GM12878 (cell line): ENCODE results near the gene PEAR1.

Source experiments
- BHLHE40 ChIP-seq, 2 experiments: fragments of 450-650 bp in 1 of 2; IDR thresholded peaks; 2 replicates each; pipeline ENCODE4 v1.6.1; 2011 to 2017; ENCODE audit warnings: low read depth in 2 of 2, borderline replicate concordance in 1 of 2, improper control_type of control experiment in 1 of 2, low read length in 1 of 2, mild to moderate bottlenecking in 1 of 2
- CREM ChIP-seq: IDR thresholded peaks from 2 replicates; pipeline ENCODE4 v1.6.1; 2014; ENCODE audit warnings: antibody characterized with exemption, low read depth
- CTCF ChIP-seq, 3 experiments: IDR thresholded peaks in 2 of 3; conservative IDR thresholded peaks in 1 of 3; 2 replicates each; pipeline ENCODE4 v1.5.1; 2011; ENCODE audit warnings: low read depth in 3 of 3, low read length in 3 of 3, mild to moderate bottlenecking in 3 of 3, control low read depth in 2 of 3, moderate library complexity in 2 of 3, inconsistent platforms in 1 of 3, mixed read lengths in 1 of 3; ENCODE audit not compliant: control insufficient read depth in 2 of 3, insufficient read depth in 1 of 3; ENCODE audit errors: extremely low read depth in 1 of 3
- FOXK2 ChIP-seq: fragments of 450-650 bp; IDR thresholded peaks from 2 replicates; pipeline ENCODE4 v1.6.1; 2017; ENCODE audit warnings: mild to moderate bottlenecking, moderate library complexity
- KDM1A ChIP-seq: fragments of 200-600 bp; sonication (generic); IDR thresholded peaks from 2 replicates; pipeline ENCODE4 v1.6.1; 2016; ENCODE audit warnings: borderline replicate concordance
- NFIC ChIP-seq: IDR thresholded peaks from 2 replicates; pipeline ENCODE4 v1.6.1; 2012; ENCODE audit warnings: low read depth, mild to moderate bottlenecking, inconsistent platforms, low read length, moderate library complexity
- PKNOX1 ChIP-seq: fragments of 450-650 bp; IDR thresholded peaks from 2 replicates; pipeline ENCODE4 v1.6.1; 2016; ENCODE audit warnings: mild to moderate bottlenecking
- SMAD1 ChIP-seq: fragments of 450-650 bp; IDR thresholded peaks from 2 replicates; pipeline ENCODE4 v1.6.1; 2018; ENCODE audit warnings: mild to moderate bottlenecking, low read depth; ENCODE audit not compliant: partially characterized antibody
- TCF12 ChIP-seq: IDR thresholded peaks from 2 replicates; pipeline ENCODE4 v1.6.1; 2011; ENCODE audit warnings: low read depth, mild to moderate bottlenecking, low read length
- USF1 ChIP-seq: IDR thresholded peaks from 2 replicates; pipeline ENCODE4 v1.6.1; 2011; ENCODE audit warnings: borderline replicate concordance, low read depth, mild to moderate bottlenecking, moderate library complexity, mixed read lengths, low read length; ENCODE audit not compliant: insufficient read depth; ENCODE audit errors: extremely low read length
- YY1 ChIP-seq: IDR thresholded peaks from 2 replicates; pipeline ENCODE4 v1.6.1; 2011; ENCODE audit warnings: low read depth, mild to moderate bottlenecking, low read length
- ZBTB33 ChIP-seq: fragments of 450-650 bp; IDR thresholded peaks from 2 replicates; pipeline ENCODE4 v1.6.1; 2017; ENCODE audit warnings: mild to moderate bottlenecking
- ZBTB40 ChIP-seq: fragments of 450-650 bp; IDR thresholded peaks from 2 replicates; pipeline ENCODE4 v1.6.1; 2016; ENCODE audit warnings: mild to moderate bottlenecking, moderate library complexity, borderline replicate concordance
- ZNF217 ChIP-seq: fragments of 450-650 bp; IDR thresholded peaks from 2 replicates; pipeline ENCODE4 v1.6.1; 2017; ENCODE audit warnings: antibody characterized with exemption, mild to moderate bottlenecking

- TF ChIP-seq NFIC (no peak), SMAD1 (no peak), ZNF217 (no peak), CTCF (IDR thresholded peaks at IDR 0.05 in 2 of 3, conservative IDR thresholded peaks at IDR 0.05 in 1 of 3; ENCODE audit: control insufficient read depth in 2 of 3, extremely low read depth in 1 of 3, insufficient read depth in 1 of 3, low read depth in 3 of 3, low read length in 3 of 3) (no peak), USF1 (no peak), FOXK2 (no peak), YY1 (no peak), BHLHE40 (IDR thresholded peaks at IDR 0.05; ENCODE audit: borderline replicate concordance in 1 of 2, low read depth in 2 of 2, low read length in 1 of 2) (no peak), TCF12 (no peak), CREM (no peak), ZBTB33 (no peak), KDM1A (no peak), ZBTB40 (no peak), PKNOX1 (no peak)
These were observed 33.9 kb upstream of the PEAR1 start for GRCh38 chr1:156859523-156860112.
